Endothelial cell of umbilical vein (primary cell): ENCODE results near the gene OXCT2. TPM values are rescaled to one million over a fixed set of nuclear protein-coding genes. Genes with fewer than 3 reads are reported as not detected.
"Not testable (repeated sequence)": the region's sequence is repeated elsewhere in the genome, so short reads cannot be mapped to it uniquely, and the experiment has no call there.

Experiments used
- BruUV-seq: library from RNA; stranded (reverse); fragments of 400-500 nt; replicated peaks from 2 replicates; lab custom pipeline; 2021; lab: Mats Ljungman, UMichigan
- CTCF ChIA-PET: fragments of 300-600, 350-600 bp; sonication (Branson Sonifier 250); formaldehyde crosslinking; loops from one replicate; lab custom pipeline; 2021; ENCODE audit warnings: antibody characterized with exemption, inconsistent platforms; lab: Charles Lee
- POLR2A ChIA-PET: fragments of 300-600, 350-600 bp; sonication (Branson Sonifier 250); formaldehyde crosslinking; loops from one replicate; lab custom pipeline; 2021; ENCODE audit warnings: antibody characterized with exemption, inconsistent platforms; lab: Charles Lee
- DNase-seq: peaks from one replicate; pipeline ENCODE4 v3.0.0-alpha.2; 2011; ENCODE audit warnings: low read depth, low spot score
- FAIRE-seq: peaks from 2 replicates; lab custom pipeline; 2011; peaks lifted over from hg19 to GRCh38; lab: Jason Lieb, UNC
- H2AFZ ChIP-seq: 2 replicates; pipeline ENCODE4 v1.6.0; 2012; ENCODE audit warnings: low read depth, low read length, control low read depth, inconsistent platforms
- H3K27ac ChIP-seq: 2 replicates; pipeline ENCODE4 v1.5.1; 2011; ENCODE audit warnings: low read depth, mild to moderate bottlenecking, control low read depth, low read length, moderate library complexity; ENCODE audit not compliant: insufficient read depth
- H3K27me3 ChIP-seq, 2 experiments: 2 replicates each; pipeline versions ENCODE4 v1.6.0 to v1.6.1; 2011; ENCODE audit warnings: low read length in 2 of 2, mixed read lengths in 1 of 2; ENCODE audit not compliant: control insufficient read depth in 2 of 2, insufficient read depth in 2 of 2
- H3K36me3 ChIP-seq, 2 experiments: 2 replicates in 1 of 2; 3 replicates in 1 of 2; pipeline ENCODE4 v1.5.1; 2011; ENCODE audit warnings: low read length in 2 of 2, mild to moderate bottlenecking in 1 of 2, moderate library complexity in 1 of 2; ENCODE audit not compliant: control insufficient read depth in 2 of 2, insufficient read depth in 2 of 2; ENCODE audit errors: extremely low read depth in 1 of 2
- H3K4me1 ChIP-seq: 3 replicates; pipeline ENCODE4 v1.5.1; 2011; ENCODE audit warnings: mild to moderate bottlenecking, low read length; ENCODE audit not compliant: control insufficient read depth, insufficient read depth; ENCODE audit errors: extremely low read depth
- H3K4me2 ChIP-seq: 2 replicates; pipeline ENCODE4 v1.6.1; 2011; ENCODE audit warnings: low read length, control low read depth, mixed read lengths; ENCODE audit not compliant: insufficient read depth
- H3K4me3 ChIP-seq, 3 experiments: fragments of 200-600 bp in 1 of 3; sonication (generic), shearing (Covaris generic) in 1 of 3; replicated peaks in 1 of 3; 2 replicates each; pipeline ENCODE4 v1.5.1; 2011 to 2016; ENCODE audit warnings: control low read depth in 3 of 3, low read length in 3 of 3, mild to moderate bottlenecking in 2 of 3, inconsistent platforms in 1 of 3, low read depth in 1 of 3, moderate library complexity in 1 of 3; ENCODE audit not compliant: insufficient read depth in 1 of 3
- H3K79me2 ChIP-seq: 2 replicates; pipeline ENCODE4 v1.6.0; 2012; ENCODE audit warnings: low read length, inconsistent platforms; ENCODE audit not compliant: control insufficient read depth, insufficient read depth
- H3K9ac ChIP-seq: replicated peaks from 2 replicates; pipeline ENCODE3; 2011; ENCODE audit warnings: low read length, control low read depth; ENCODE audit not compliant: insufficient read depth; ENCODE audit errors: extremely low read depth
- H3K9me1 ChIP-seq: replicated peaks from 3 replicates; pipeline ENCODE4 v1.6.0; 2011; ENCODE audit warnings: mild to moderate bottlenecking, low read length; ENCODE audit not compliant: control insufficient read depth, insufficient read depth; ENCODE audit errors: extremely low read depth
- H3K9me3 ChIP-seq: replicated peaks from 2 replicates; pipeline ENCODE4 v1.5.1; 2012; ENCODE audit warnings: low read length, inconsistent platforms; ENCODE audit not compliant: control insufficient read depth, insufficient read depth
- H4K20me1 ChIP-seq: replicated peaks from 2 replicates; pipeline ENCODE3; 2011; ENCODE audit warnings: mild to moderate bottlenecking, low read length; ENCODE audit not compliant: control insufficient read depth, insufficient read depth; ENCODE audit errors: extremely low read depth
- dilution Hi-C: fragments of 300-500 bp; cut with MboI; formaldehyde crosslinking; loops from one replicate; pipeline ENCODE4 v1.15.0; 2019; ENCODE audit warnings: low sequenced_read_pairs; ENCODE audit not compliant: extremely low pct_ligation_motif_present
- intact Hi-C: fragments of 100-400 bp; cut with micrococcal nuclease; formaldehyde crosslinking; loops from one replicate; pipeline ENCODE4 v1.10.0; 2022
- polyA plus RNA-seq, 4 experiments: library from polyadenylated mRNA; depleted of rRNA in 3 of 4; stranded (reverse) in 3 of 4; unstranded in 1 of 4; fragments of >200 nt; gene quantifications; 2 replicates each; pipeline versions ENCODE4 v1.2.1 to v1.2.3, GENCODE V29; 2011 to 2012; ENCODE audit warnings: missing spikeins in 1 of 4
- total RNA-seq: library from RNA; stranded (reverse); gene quantifications from 2 replicates; pipeline ENCODE4 v1.2.3, GENCODE V29; 2021

OXCT2 gene
- total and polyA plus RNA-seq, 2 donors (not counting 3 experiments of a cell fraction or from before 2014, with no cell fraction given): 0.60 to 0.84 TPM

DNA sequence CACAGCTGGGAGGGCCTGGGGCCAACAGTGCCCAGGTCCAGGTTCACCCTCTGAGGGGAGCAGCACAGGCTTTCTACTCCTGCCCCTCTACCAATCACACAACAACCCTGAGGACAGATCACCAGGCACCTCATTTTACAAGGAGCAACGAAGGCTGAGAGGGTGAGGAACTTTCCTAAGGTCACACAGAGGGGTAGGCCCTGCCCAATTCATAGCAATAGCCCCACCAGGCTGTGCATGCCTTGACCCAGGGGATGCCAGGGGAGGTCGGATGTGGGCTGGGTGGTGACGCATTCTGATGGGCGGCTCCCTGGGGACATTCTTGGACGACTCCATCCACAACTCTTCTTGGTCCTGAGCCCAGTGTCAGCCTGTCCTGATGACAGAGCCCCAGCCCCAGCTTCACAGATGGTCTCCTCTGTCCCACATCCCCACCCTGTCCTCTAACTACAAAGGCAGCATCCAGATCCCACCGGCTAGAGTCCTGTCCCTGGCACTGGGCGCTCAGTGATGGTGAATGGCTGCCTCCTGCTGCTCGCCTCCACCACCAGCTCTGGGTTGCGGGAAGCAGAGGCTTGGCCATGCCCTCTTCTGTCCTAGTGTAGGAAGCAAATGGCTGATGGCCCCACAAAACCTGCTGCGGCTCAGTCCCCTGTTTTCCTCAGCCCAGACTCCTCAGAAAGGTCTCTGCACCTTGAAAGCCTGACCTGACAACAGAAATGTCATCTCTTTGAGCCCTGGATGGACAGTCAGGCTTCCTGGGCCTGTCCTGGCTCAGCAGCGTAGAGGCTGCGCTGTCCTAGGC, 15.4 kb upstream of the OXCT2 start:
- BruUV-seq, intact Hi-C loops, H3K36me3 ChIP-seq, H3K4me2 ChIP-seq, POLR2A ChIA-PET, H3K4me3 ChIP-seq, H3K9ac ChIP-seq, H4K20me1 ChIP-seq, H3K79me2 ChIP-seq, H3K9me3 ChIP-seq, dilution Hi-C loops, FAIRE-seq, H3K9me1 ChIP-seq, H3K27ac ChIP-seq, CTCF ChIA-PET, H3K4me1 ChIP-seq, DNase-seq, H2AFZ ChIP-seq: not testable (repeated sequence)
- peaks cover 19 to 29% of the 10 kb centered on the region in 2 experiments for H3K27me3 ChIP-seq

DNA sequence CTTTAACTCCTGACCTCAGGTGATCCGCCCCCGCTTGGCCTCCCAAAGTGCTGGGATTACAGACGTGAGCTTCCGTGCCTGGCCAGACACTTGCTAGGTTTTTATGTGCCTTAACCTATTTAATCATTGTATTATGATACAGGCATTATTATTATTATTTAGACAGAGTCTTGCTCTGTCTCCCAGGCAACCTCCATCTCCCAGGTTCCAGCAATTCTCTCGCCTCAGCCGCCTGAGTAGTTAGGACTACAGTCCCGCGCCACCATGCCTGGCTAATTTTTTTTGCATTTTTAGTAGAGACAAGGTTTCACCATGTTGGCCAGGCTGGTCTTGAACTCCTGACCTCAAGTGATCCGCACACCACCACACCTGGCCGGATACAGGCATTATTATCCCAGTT, 11.5 kb upstream of the OXCT2 start:
- H3K4me2 ChIP-seq, H3K9ac ChIP-seq, BruUV-seq, H3K4me1 ChIP-seq, H2AFZ ChIP-seq, DNase-seq, H4K20me1 ChIP-seq, H3K4me3 ChIP-seq, H3K9me1 ChIP-seq, H3K79me2 ChIP-seq, dilution Hi-C loops, H3K27ac ChIP-seq, FAIRE-seq, H3K9me3 ChIP-seq, intact Hi-C loops, H3K36me3 ChIP-seq: not testable (repeated sequence)
- ChIA-PET POLR2A (interaction anchor here (0.7 kb wide), 1 partner anchor 191 kb away, joined by 3 read pairs; no protein-coding TSS in a partner anchor), CTCF (interaction anchor here (0.9 to 1.0 kb wide), 2 partner anchors 18 to 120 kb away, joined by 3 read pairs; no protein-coding TSS in a partner anchor)
- H3K27me3 ChIP-seq: peaks cover 9 to 13% of the 10 kb centered on the region in 2 experiments
